ENCODE results near the gene PTPRN2.
"Not testable (repeated sequence)": the region's sequence is repeated elsewhere in the genome, so short reads cannot be mapped to it uniquely, and the experiment has no call there.

Gene PTPRN2

DNA sequence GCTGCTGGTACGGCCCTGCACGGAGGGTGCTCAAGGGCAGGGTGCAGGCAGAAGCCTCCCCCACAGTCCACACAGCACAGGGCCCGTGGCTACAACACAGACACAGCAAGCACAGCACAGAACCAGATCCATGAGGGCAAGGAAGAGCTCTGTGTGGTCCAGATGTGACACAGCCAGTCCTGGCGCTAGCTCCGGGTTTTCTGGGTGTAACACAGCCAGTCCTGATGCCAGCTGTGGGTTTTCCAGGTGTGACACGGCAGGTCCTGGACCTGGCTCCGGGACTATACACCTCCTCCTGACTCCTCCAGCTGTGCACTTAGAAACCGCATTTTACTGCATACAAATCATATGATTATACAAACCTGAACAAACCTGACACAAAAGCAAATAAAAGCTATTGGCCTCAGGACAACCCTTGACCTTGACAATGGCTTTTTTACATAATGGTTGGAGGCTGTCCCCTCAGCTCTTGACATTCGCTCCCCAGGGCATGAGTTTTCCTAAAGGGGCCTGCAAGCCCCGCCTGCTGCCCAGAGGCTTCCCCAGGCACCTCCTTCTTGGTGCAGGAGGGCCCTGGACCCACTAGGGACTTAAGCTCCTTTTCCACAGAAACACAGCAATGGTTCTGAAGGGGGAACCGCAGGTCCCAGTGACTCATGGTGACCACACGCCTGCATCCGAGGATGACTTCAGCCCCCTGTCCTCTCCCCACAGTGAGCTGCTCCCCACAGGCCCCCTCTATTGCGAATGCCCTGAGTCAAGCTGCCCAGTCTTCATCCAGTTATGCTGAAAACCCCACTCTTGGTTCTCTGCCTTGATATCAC, 209.6 kb downstream of the PTPRN2 start:
- no peak for DNase-seq

GRCh38 chr7:158376839-158377186, 210.8 kb downstream of the PTPRN2 start:
- not testable (repeated sequence) for DNase-seq

DNA sequence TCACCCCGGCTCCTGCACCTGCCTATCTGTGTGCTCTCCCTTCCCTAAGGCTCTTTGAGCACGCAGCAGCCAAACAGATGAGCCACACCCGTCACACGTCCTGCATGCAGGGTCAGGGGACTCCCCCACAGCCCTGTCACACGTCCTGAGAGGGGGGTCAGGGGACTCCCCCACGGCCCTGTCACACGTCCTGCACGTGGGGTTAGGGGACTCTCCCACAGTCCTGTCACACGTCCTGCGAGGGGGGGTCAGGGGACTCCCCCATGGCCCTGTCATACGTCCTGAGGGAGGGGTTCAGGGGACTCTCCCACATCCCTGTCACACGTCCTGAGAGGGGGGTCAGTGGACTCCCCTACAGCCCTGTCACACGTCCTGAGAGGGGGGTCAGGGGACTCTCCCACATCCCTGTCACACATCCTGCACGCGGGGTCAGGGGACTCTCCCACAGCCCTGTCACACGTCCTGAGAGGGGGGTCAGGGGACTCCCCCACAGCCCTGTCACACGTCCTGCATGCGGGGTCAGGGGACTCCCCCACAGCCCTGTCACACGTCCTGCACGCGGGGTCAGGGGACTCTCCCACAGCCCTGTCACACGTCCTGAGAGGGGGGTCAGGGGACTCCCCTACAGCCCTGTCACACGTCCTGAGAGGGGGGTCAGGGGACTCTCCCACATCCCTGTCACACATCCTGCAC, 211.3 kb downstream of the PTPRN2 start:
- not testable (repeated sequence) for DNase-seq

DNA sequence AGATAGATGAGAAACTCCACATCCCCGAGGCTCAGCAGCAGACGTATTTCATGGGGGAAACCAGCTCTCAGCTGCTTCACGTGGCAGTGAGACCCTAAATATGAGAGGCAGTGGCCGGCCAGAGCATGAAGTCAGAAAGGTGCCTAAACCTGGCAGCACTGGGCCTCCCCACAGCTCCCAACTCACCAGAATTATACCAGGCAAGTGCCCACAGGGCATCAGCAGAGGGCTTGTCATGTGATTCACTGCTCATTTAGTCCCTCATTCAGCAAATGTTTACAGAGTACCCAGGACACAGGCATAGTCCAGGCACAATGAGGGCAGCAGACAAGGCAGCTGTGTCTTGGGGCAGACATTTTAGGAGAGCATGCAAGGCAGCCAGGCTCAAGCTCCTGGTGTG, 212.6 kb downstream of the PTPRN2 start:
- no peak for DNase-seq

GRCh38 chr7:158374586-158374985, 213.0 kb downstream of the PTPRN2 start:
- DNase-seq: peak; percentile 1

DNA sequence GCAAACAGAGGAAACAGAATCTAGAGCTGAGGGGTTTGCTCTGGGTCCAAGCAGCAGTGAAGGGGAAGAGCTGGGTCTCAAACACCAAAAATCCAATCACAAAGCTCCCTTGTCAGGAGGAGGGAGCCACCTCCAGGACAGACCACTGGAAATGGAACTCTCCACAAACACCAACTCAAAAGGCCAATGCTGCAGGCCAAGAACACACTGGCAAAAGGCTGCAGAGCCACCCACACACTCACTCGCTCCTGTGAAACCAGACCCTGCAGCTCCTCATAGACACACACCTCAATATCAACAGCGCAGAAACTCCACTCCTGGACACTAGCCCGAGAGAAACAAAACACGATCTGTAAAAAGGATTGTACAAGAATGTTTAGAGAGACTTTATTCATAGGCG, 213.5 kb downstream of the PTPRN2 start:
- no peak for DNase-seq

DNA sequence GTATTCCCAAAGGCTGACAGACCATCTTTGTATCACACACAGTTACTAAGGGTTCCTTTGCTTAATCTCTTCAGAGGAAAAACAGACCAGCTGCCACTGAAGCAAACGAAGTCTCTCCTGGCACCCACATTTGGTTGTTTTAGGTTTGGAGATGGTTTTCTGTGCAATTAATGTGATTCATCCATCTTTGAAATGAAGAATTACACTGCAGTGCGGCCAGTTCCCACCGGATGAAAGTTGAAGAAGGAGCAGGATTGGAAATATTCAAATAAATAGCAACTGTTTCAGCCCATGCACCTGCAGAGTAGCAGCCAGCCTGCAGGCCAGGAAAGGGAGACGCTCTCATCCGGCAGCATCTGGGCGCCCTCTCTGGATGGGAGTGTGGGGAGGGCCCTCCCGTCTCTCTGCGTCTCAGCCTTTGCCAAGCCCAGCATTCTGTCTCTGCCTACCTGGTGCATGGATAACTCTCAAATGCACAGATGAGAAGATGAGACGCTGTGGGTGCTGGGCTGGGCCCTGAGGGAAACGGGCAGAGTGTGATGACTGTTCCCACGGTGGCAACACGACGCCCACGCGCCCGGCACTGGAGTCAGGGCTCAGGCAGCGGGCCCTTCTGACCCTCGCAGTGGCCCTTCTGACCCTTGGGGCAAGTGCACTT, 214.0 kb downstream of the PTPRN2 start:
- DNase-seq: no peak

DNA sequence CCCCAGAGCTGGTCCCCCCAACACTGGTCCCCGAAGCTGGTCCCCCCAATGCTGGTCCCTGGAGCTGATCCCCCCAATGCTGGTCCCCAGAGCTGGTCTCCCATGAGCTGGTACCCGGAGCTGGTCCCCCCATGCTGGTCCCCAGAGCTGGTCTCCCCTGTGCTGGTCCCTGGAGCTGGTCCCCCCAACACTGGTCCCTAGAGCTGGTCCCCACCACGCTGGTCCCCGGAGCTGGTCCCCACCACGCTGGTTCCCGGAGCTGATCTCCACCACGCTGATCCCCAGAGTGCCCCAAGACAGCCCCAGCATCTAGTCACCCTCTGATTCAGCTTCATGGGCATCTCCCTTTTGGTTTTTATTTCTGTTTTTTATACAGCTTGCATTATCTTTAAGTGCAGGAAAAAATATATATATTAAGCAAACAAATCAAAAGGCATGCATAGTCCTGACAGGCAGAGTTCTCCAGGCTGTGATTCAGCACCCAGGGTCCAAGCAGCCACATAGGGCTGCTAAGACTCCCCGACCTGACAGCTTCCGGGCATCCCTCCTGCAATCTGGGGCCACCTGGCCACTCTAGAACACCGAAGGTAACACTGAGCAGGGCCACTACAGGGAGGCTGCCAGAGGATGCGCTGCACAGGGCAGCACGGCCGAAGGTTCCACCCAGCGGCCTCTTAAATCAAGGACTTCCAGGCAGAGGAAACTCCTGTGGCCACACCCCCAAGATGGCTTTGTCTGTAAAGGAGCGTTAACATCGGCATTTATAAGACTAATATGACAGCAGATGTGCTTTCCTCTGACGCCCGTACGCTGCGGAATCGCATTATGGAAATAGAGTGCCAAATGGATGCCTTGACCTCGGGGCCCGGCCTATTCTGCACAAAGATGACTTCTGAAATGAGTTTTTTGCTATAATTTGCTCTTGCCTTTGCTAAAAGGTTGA, 215.0 kb downstream of the PTPRN2 start:
- no peak for DNase-seq

- DNase-seq: no peak
These were observed 215.8 kb downstream of the PTPRN2 start for GRCh38 chr7:158371856-158372255.

DNA sequence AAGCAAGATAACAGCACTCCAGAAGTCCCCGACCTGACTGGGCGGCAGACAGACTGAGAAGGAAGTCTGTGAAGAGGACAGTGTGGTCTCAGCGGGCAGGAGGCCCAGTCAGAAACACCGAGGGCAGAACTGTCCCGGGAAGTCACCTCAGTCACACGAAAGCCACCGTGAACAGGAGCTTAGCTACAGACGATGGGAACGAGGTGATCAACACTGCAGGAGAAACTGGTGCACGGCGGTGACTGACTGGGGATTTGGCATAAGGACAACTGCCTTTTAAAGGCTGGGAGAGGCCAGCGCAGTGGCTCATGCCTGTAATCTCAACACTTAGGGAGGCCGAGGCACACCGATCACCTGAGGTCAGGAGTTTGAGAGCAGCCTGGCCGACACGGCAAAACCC, 217.8 kb downstream of the PTPRN2 start:
- no peak for DNase-seq

GRCh38 chr7:158369290-158369689, 218.3 kb downstream of the PTPRN2 start:
- DNase-seq: no peak

DNA sequence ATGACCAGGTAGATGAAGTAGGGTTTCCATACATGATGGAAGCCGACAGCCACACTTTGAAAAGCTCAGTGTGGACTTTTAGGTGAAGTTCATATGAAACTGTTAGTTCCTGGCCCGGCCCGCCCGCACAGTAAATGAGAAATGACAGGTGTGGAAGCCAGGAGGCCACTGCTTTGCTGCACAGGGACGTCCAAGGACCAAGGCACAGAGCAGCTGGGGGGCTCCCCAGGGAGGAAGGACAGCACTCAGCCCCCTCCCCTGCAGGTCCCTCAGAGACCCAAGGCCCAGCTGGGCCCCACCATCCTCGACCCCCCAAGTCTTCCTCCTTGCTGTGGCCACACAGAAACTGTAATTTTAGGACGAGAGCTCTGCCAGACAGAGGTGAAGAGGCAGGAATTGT, 219.2 kb downstream of the PTPRN2 start:
- DNase-seq: no peak

- DNase-seq: no peak
These were observed 220.0 kb downstream of the PTPRN2 start for GRCh38 chr7:158367634-158367982.

- DNase-seq: no peak
These were observed 220.5 kb downstream of the PTPRN2 start for GRCh38 chr7:158366916-158367633.

- no peak for DNase-seq
These were observed 221.3 kb downstream of the PTPRN2 start for GRCh38 chr7:158366346-158366745.

- DNase-seq: no peak
These were observed 222.4 kb downstream of the PTPRN2 start for GRCh38 chr7:158365267-158365666.

DNA sequence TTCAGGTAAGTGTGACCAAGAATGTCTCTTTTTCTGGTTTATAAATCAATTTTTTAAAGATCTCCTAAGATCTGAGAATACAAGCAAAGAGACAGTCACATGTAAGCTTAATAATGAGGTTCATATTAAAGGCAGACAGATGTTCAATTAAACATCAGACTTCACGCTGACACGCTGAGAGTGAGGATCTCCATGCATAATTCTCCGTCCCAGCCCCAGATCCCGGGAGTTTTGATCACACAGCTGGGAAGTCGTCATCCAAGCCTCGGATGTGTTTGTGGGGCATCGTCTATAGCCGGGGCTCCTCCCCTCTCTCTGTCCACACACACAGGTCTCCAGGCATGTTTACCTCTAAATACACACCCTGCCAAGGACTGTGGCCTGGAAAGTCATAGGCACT, 223.2 kb downstream of the PTPRN2 start:
- DNase-seq: no peak

DNA sequence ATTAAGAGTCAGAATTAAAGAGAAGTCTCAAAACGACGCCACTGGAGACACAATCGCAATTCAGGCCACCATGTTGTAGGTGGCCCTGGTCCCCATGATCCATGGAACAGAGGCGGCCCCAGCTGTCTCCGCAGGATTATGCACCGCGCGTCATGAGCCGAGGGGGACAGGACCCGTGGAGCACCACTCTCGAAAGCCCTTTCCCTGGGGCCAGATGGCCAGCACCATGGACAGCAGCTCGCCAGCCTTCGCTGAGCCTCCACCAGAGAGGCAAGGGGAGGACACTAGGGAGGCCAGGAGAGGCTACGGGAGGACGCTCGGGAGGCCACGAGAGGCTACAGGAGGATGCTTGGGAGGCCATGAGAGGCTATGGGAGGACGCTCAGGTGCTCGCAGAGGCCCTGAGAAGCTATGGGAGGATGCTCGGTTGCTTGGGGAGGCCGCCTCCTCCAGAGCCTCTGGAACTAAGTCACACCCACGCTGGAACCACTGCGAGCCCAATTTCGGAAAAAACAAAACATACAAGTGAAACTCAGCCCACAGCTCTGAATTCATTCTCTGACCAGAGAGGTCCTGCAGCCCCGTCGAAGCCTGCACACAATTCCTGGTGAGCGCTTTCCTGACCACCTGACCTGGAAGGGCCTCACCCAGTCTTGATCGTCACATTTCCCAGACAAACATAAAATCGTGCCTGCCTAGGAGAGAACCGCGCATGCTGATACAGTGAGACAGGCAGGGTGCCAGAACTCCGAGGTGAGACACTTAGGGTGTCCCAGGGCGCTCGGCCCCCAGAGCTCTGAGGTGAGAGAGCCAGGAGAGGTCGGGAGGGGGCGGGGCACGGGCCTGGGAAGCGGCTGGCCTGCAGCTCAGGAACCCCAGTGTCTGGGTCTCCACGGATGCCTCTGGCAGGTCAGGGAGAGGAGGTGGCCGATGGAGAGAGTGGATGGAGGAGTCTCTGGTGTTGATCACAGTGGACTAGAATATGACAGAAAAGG, 224.4 kb downstream of the PTPRN2 start:
- no peak for DNase-seq

DNA sequence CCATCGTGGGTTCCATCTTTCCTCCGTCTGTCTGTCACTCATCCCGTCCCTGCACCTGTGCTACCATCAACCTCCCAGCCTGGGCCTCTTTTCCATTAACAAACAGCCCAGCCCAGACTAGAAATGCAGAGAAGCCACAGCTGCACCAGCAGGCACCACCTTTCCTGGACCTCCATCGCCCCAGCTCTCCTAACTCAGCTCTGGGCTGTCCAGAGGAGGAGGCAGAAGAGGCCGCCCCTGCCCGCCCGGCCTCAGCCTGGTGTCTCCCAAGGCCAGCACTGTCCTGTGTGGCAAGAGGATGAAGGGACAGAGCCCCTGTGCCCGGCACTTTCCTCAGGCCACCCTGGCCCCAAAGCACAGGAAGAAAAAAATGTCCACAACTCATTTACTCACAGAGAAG, 225.6 kb downstream of the PTPRN2 start:
- no peak for DNase-seq

DNA sequence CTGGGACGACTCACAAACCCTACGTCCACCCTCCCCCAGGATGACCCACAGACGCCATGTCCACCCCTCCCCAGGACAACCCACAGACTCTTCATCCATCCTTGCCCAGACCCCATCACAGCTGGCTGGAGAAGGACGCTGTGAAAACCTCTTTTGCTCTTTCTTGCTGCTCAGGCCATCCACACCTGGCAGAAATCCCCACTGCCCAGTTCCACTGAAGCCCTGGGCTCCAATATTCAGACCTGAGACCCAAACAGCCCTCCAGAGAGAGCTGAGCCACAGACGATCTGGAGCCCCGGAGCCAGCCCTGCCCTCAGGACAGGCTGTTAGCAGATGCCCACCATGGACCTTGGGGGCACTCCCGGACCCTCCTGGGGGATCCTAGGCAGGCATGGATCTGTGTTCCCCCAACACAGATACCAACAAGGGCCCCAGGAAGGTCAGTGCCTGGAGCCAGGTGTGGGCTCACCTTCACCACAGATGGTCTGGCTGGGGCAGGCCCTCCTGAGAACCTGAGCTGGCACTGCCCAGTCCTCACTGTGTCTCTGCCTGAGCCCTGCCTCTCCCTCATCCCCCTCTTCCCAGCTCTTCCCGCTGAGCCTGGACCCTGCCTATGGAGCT, 226.2 kb downstream of the PTPRN2 start:
- DNase-seq: no peak

Data from fibroblast of upper back skin (primary cell).